GM20431 (cell line): ENCODE measurements around the gene EDARADD.
"Not testable (repeated sequence)": the region's sequence is repeated elsewhere in the genome, so short reads cannot be mapped to it uniquely, and the experiment has no call there.

ENCODE experiments used
- in situ Hi-C: fragments of 300-500 bp; cut with MseI, MboI; formaldehyde crosslinking; loops from one replicate; pipeline ENCODE4 v1.15.0; 2020; ENCODE audit warnings: low sequenced_read_pairs; ENCODE audit not compliant: unreplicated experiment

EDARADD gene

GRCh38 chr1:236393681-236394481 is at the start of gene EDARADD:
TSS of gene EDARADD (plus strand) at chr1:236394286. CDS start at chr1:236394445, 159 bp downstream.
- in situ Hi-C loops = no loop called here

- in situ Hi-C loops = no loop called here
Observed at GRCh38 chr1:236345728-236346127, 48.4 kb upstream of the EDARADD start.

GRCh38 chr1:236348071-236348470 is 46.0 kb upstream of the EDARADD start:
- in situ Hi-C loops = no loop called here

GRCh38 chr1:236350308-236350707 is 43.8 kb upstream of the EDARADD start:
- in situ Hi-C loops = no loop called here

GRCh38 chr1:236351875-236352573 is 42.1 kb upstream of the EDARADD start:
- in situ Hi-C loops = no loop called here

GRCh38 chr1:236352747-236353146 is 41.3 kb upstream of the EDARADD start:
- in situ Hi-C loops = not testable (repeated sequence)

GRCh38 chr1:236353813-236354212 is 40.3 kb upstream of the EDARADD start:
- in situ Hi-C loops = no loop called here

GRCh38 chr1:236354330-236355147 is 39.5 kb upstream of the EDARADD start:
- in situ Hi-C loops = no loop called here

GRCh38 chr1:236356141-236356540 is 37.9 kb upstream of the EDARADD start:
- in situ Hi-C loops = no loop called here

- in situ Hi-C loops = no loop called here
Observed at GRCh38 chr1:236361909-236362590, 32.0 kb upstream of the EDARADD start.

GRCh38 chr1:236363237-236363636 is 30.8 kb upstream of the EDARADD start:
- in situ Hi-C loops = no loop called here

GRCh38 chr1:236365999-236366570 is 28.0 kb upstream of the EDARADD start:
- in situ Hi-C loops = no loop called here

- in situ Hi-C loops = not testable (repeated sequence)
Observed at GRCh38 chr1:236366681-236367080, 27.4 kb upstream of the EDARADD start.

- in situ Hi-C loops = no loop called here
Observed at GRCh38 chr1:236370420-236370819, 23.7 kb upstream of the EDARADD start.

- in situ Hi-C loops = no loop called here
Observed at GRCh38 chr1:236371083-236371482, 23.0 kb upstream of the EDARADD start.

- in situ Hi-C loops = no loop called here
Observed at GRCh38 chr1:236377832-236378535, 16.1 kb upstream of the EDARADD start.

GRCh38 chr1:236381565-236382158 is 12.4 kb upstream of the EDARADD start:
- in situ Hi-C loops = no loop called here

GRCh38 chr1:236388332-236388731 is 5.8 kb upstream of the EDARADD start:
- in situ Hi-C loops = no loop called here

- in situ Hi-C loops = no loop called here
Observed at GRCh38 chr1:236389253-236389652, 4.8 kb upstream of the EDARADD start.
